NCI-H1694 treated with DMSO at 0.1 percent for 48 hours (cell line): ENCODE measurements around the gene HOXA7.
A peak's percentile ranks its signal among the peaks of the same experiment; 100 is the strongest.

Source experiments
- DNase-seq: peaks from one replicate; lab custom pipeline; 2025; lab: John Stamatoyannopoulos, UW

Gene HOXA7

DNA sequence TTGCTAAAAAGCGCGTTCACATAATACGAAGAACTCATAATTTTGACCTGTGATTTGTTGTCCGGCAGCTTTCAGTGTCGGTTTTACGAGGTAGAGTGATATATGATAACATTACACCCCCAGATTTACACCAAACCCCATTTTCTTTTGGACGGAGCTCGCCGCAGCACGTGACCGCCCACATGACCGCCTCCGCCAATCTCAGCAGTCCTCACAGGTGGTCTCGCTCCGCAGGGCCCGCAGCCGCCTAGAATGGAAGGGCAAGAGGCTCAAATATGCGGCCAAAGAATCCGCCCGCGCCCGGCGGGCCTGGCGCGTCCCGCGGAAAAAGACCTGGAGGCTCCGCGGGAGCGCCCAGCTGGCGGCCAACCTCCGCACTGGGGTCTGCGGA is at the start of gene HOXA7:
HOXA7 (minus strand) TSS at position 168 of the 391 bp plus-strand sequence; CDS start at position 38, 130 bp downstream.
- no peak for DNase-seq

DNA sequence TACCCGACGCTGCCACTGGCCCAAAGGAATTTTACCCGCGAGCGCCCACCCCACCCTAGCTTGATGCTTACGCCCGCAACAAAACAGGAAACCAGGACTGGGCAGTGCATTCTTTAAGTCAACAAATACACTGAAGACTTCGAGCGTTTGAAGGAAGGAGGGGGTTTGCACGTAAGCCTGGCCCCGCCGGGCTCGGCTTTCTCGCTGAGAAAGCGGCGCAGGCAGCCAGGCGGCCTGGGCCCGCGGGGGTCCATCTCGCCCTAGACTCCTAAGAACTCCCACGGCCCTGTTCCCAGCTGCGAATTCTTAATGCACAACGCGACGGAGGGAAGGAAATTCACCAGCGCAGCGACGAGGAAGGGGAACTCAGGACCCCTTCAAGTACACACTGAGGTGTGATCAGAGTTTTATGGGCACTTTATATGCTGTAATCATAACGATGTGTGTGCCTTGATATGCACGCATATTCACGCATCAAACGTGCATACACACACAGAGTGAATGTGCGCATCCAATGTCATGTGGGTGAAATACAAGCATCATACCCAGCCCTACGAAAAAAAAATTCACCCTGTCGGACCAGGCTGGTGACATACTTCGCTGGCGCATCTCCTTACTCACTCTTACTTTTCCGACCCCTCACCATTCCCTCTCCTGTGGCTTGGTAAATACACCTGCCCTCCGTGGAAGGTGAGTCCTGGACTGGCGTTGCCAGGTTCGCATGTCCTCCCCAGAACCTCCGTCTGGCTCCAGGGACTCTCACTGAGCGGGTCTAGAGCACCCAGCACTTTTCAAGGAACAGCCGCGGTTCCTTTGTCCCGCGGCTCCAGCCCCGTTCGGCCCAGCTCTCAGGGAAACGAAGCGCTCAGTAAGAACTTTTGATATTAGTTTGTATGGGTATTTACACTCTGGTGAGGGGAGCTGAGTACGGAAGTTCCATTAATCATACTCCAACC is 49.1 kb upstream of the HOXA7 start:
- DNase-seq = no peak

DNA sequence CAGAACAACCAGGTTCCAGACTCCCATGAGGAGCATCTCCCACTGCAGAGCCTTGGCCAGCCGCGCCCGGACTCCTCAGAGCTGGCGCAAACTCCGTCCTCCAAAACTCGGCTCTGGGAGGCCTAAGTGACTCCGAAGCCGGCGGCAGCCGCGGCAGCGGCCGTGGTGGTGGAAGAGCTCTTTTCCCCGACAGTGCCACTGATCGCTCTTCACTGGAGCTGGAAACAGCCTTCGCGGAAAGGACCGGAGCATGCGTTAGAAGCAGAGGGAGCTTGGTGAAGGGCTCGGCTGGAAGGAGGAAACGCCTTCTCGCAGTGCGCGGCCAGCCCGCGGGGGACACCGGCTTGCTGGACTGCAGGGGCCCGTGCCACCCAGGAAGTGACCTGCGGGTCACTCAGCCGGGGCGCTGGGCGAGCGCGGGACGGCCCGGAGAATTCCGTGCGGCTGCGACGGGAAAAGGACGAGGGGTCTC is 48.4 kb upstream of the HOXA7 start:
- DNase-seq = no peak

DNA sequence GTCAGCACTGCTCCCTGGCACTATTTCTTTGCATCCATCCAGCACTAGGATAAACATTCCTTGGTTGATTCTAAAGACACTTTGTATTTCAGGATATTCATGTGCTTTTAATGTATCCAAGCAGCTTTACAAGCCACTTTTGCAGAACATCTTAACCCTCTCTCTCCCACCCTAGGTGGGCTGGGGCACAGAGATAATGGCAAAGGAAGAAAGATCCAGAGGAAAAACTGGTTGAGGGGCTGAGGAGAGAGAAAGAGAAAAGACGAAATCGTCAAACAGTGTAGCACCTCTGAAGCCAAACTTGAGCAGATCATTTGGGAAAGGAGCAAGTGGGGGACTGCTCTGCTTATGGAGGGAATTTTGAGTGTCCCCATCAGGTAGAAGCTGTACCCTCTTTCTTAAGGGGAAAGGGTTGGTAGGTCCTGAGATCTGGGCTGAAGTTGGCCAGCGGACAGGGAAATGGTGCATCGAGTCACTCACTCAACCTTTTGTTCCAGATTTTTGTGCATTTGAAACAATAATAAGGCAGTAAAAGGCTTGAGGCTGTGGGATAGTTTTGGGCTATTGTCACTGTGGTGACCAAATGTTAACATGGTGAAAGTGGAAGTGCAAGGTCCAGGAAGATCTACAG is 47.6 kb upstream of the HOXA7 start:
- DNase-seq = no peak

DNA sequence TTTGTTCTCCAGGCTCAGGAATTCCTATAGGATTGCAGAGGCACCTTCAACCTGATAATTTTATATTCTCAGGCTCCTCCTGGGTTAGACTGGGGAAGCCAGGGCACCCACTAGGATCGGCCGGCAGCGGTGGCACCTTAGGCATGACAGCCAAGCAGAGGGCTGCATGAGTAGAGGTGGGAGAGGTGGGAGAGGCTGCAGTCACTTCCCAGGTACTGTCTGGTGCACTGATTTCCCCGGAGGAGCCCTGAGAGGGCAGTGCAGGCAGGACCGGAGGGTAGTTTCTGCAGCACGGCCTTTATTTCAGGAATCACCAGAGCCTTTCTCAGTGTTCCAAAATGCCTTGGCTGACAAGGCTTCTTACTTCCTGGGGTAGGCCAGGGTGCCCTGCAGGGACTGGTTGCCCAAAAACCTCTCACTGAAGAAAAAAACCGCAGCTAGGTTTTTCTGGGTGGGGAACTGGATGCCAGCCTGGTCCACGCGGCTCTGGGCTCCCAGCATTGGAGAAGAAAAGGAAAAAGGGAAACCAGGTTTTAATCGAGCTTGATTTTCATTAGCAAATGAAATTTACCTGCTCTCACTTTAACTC is 47.0 kb upstream of the HOXA7 start:
- no peak for DNase-seq

DNA sequence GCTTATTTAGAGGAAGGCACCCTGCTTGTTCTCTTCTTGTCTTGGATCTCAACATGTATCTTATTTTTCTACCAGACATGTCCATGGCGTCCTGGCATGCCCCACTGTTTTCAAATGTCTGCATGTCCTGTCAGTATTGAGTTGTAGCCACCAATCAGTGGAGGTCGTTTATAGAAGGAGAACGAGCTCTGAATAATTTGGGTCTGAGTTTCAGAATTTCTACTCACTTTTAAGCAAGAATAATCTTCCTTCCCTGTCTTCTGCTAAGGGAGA is 46.3 kb upstream of the HOXA7 start:
- DNase-seq = no peak

DNA sequence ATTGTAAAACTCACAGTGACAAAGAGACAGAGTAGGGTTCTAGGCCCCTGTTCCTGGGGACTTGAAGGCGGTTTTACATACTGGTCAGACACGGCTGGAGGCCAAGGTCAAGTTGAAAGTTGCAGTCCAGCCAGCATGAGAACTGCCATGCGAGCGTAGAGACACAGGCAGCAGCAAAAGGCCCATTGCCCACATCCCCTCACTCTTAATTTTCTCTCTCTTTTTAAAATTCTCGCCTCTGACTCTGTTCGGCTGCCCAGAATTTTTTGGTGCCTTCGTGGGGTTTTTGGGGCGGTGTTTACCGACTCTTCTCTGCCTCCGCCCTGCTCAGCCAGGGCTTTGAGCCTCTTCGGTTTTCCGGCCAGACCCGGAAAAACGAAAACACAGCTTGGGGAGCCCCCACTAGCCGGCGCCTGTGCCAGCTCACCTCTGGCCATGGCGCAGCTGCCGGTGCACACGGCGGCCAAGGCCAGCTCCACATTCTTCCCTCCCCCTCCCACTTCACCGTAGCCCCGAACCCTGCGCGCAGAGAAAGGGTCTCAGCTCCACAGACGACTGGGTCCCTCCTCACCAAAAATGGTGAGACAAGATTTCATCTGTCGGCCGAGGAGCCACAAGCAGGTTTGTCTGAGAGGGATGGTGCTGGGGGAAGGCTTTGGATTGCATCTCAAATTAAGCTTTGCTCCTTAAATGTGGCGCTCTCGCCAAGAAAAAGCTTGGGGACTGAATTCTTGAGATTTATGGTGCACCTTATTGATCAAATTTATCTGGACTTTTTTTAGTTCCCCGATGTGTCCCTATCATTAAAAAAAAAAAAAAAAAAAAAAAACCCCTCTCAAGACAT is 45.8 kb upstream of the HOXA7 start:
- DNase-seq = no peak

DNA sequence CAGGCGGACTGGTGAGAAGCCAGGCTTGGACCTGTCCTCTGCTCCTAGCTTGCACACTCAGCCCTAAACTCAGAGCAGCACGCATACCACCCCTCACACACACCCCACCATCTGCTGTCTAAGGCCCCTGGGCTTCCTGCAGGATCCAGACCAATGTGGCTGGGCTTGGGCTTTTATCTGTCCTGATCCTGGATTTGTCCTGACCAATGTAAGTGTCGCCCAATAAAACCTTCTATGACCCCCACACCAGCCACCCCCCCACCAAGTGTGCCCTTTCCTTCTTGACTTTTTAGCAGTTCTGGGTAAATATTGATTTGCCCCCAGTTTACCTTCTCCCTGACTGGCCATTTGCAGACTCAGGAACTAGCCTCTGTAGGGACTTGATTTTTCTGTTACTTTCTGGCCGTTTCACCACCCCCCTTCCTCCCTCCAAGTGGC is 45.1 kb upstream of the HOXA7 start:
- no peak for DNase-seq

DNA sequence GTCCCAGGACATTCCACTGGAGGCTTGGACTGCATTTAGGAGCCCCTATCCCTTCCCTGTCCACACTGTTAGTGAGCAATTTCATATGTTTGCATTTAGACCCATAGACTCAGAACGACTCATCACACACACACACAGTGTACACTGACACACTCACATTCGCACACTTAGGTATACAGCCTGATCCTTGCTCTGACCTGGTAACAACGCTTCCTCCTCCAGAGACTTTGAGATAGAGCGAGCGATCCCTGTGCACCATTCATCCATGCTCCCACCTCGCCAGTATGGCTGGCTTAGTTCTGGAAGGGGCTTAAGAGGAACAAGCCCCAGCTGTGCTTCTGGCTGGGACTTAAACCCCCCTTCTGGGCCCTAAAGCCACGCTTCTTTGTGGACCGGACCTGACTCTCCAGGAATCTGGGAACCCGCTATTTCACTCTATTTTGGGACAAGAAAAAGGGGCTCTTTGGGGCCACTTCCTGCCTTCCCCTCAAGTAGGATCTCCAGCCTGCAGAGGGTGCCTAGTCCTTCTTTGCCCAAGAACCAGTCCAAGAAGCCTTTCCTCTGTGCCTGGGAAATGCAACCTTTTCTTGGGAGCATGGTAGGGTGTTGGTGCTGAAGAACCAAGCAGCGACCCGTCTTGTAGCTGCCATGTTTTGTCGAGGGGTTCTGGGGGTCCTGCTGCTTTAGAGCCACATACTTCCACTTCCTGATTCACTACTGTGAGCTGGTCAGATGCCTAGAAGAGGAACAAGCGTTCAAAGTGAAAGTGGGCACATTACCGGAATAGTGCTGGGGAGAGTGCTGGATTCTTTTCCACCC is 44.5 kb upstream of the HOXA7 start:
- DNase-seq = peak; percentile 10

DNA sequence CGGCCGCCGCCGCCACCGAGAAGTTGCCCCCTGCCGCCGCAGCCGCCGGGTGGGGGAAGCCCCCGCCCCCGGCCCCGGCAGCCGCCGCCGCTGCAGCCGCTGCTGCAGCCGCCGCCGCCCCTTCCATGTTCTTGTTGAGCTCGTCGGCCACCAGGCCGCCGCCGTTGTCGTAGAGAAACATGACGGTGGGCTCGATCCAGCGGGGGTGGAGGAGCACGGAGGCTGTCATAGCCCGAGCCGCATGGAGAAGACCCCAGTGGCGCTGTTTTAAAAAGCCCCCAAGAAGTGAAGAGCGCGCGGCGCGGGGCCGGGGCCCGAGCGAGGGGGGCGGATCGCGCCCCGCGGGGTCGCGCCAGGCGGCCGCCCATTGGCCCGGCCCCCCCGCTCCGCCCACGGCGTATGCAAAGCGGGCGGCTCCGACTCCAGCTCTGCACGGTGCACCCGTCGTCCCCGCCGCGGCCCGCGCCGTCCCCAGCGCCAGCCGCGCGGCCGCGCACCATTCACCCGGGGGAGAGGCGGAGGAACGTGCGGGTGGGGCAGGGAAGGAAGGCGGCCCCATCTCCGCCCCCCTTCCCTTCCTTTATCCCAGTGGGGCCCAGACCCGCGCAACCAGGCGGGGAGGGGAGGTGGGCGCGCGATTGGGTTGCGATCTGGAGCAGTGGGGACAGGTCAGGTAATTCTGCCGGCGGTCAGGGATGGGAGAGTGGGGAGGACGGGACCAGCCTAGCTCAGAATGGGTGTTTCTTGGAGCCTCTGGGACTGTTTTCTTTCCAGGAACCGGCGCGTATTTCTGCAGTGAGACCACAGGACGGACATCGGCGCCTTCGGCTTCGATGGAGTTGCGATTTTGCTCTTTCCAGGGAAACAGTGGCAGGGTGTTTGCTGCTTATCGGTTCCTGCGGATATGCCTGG is 43.6 kb upstream of the HOXA7 start, which contains the start of gene HOXA13:
HOXA13 (minus strand) TSS at position 243 of the 912 bp plus-strand sequence; CDS start at position 229, 14 bp downstream.
- DNase-seq = peak; percentile 56

DNA sequence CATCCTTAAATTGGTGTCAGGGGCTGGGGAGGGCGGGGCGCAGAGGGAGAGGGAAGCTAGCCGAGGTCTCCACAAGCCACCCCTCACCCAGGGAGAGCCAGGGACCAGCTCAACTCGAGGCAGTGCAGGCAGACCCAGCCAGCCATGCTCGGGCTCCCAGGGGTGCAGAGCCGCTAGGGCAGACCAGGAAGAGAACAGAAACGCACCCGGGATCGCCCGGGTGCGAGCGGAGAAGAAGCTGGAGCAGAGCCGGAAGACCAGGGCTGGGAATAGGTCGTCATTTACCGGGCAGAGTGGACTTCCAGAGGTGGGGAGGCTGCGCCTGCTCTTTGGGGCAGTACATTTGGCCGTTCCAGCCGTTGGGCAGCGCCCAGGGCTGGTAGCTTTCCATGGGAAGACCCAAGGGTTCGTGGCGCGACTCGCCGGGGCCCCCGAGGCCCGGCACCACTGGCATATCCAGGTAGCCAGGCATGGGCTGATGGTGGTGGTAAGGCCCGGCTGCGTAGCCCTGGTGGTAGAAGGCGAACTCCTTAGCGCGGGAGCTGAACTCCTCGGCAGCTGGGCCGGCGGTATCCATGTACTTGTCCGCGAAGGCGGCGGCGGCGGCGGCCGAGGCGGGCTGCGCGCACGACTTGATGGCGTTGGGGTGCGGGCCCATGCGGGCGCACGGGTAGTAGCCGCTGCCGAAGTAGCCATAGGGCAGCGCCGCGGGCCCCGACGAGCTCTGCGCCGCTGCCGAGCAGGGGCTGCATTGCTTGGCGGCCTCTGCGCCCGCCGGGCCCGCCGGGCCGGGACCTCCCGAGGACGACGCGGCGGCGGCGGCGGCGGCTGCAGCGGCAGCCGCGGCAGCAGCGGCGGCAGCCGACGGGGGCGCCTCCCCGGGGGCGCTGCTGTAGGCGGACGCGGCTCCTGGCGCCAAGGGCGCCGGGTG is 42.7 kb upstream of the HOXA7 start:
- peak; percentile 27 for DNase-seq

DNA sequence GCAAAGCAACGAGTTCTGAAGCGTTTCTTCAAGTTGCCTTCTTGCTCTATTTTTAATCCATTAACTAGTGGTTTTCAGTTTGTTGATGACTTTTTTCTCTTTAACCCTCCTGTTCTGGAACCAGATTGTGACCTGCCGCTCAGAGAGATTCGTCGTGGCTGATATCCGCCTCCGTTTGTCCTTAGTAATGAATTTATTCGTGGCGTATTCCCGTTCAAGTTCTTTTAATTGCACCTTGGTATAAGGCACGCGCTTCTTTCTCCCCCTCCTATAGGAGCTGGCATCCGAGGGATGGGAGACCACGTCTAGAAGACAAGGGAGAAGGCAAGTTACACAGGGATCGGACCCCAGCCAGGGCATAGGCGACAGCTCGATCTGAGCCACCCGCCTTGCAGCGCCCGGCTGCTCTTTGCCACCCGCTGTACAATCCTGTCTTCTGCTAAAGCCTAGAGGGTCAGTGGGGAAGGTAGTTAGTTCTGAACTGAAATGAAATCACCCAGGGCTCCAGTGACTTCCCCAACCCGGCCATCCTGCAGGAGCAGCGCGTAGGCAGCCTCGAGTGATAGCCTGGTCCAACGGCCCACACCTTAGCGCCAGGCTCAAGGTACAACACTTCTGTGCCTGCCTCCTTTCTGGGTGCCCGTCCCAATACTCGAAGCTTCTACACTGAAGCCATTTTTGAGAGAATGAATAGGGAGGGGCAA is 41.8 kb upstream of the HOXA7 start:
- no peak for DNase-seq

DNA sequence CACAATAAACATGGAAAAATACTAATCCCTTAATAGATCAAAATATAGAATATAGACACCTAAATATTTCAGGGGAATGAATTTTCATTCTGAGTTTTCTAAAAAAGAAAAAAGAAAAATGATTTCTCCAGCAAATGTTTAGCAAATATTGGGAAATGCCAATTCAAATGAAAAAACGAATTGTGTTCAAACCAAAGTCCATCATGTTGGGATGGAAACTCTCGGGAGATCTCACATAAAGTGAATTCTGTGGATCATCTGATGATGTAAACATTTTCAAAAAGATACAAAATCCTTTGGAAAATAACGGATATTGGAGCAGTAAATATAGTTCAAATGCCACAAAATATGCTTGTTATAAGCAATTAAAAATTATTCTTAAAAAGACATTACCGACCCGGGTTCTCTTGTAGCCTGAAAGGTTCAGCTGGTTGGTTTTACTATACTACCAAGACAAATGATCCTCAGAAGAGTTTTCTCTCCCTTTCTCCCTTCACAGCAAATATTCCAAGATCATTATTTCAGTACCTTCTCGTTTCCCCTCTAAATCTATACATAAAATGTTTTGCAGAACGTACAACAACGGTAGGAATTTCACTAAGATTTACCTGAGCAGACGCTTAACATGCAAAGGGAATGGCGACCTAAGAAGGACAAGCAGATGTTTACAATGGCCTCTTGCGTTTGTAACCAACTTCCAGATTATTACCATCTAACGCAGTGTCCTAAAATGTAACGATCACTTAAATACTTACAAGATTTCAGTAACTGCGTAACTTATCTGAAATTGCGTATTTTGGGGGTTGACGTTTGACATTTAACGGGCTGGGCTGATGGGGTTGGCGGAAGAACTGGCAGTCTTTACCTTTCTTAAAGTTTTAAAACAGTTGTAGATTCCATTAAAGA is 40.9 kb upstream of the HOXA7 start:
- DNase-seq = no peak

DNA sequence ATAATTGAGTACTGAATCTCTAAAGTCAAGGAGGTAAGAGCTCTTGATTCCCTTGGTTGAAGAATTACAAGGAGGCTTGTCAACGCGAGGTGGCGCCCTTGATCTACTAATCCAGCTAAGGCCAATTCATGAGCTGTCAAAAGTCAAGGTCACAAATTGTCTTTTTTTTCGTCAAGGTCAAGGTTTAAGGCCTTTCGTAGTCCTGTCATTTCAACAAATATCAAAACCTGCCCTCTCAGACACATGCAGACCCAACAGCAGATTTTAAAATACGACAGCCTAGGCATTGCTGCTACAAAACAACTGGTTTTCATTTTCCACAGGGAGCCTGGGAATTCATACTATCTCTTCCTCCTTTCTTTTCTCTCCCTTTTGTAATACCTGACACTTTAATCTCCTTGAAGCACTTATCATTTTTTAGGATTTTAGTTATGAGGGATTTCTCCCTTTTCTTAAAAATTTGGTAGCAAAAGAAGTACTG is 39.9 kb upstream of the HOXA7 start:
- DNase-seq = peak; percentile 66

DNA sequence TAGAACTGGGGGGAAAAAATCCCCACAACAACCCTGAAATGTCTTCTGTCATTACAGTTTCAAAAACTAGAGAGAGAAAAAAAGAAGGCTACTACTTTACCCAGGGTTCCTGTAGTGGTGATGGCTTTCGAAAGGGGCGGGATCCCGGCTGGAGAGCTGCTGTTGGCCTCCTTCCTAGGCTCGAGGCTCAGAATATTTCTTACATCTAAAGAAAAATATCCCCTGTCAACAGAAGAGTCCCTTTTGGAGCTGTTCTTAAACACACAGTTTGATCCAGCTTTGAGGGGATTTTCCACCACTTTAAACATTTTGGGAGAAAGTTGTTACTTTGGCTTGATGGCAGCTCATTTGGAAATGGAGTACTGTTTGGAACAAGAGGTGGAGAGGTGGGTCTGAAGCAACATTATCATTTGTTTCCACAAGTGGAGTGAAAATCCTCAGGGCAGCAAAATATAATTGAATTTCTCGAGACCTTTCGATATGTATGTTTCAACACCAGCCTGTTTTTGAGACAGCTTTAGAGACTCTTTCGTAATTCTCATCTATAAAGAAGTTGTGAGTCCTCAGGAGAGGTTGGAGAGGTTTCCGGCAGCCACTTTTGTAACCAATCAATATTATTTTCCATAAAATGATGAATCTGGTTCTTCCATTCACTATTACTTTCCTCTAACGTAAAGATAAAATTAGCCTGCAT is 38.4 kb upstream of the HOXA7 start:
- no peak for DNase-seq

DNA sequence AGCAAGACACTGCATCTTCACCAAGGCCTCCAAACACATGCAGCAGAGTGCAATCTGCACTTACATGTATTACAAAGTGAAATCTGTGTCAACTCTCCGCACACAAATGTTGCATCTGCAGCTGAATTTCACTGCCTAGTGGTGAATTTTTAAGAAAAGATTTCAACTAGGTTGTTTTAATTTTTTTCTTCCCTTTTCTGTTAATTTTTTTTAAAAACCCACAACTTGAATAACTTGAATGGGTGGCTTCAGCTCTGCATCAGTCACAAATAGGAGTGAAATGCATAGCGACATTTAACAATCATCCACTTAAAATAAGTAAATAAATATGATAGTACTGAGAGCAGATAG is 37.5 kb upstream of the HOXA7 start:
- no peak for DNase-seq
